Measurements from ENCODE around the gene FBL. TPM values are rescaled to one million over a fixed set of nuclear protein-coding genes. Genes with fewer than 3 reads are reported as not detected.

Gene FBL
- total and polyA plus RNA-seq, 4 donors = 23.3 to 96.2 (median 57.7) TPM

DNA sequence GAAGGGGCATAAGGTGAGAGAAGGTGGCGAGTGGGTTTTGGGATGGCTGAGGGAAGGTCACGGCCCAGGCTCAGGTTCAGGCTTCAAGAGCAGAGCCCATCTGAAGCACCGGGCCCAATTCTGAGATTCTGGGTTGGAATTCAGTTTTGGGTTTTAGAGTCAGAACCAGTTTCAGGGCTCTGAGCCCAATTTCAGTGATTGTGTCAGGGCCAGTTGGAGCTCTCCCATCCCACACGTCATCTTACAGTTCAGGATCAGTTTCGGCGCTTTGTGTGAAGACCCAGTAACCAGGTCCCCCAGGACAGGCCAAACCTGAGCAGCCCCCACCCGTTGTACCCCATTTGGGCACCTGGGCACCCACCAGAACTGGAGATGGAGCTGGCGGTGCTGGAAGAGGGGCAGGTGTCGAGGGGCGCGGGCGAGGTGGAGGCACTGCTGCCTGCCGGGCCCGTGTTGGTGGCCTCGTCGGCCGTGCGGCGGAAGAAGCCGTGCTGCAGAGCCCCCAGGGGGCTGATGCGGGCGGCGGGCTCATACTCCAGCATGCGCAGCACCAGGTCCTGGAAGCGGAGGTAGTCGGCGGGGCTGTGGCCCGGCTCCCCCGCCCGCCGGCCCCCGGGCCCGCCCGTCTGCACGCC lies 19.8 kb downstream of the FBL start (continued):
- no peak for TF ChIP-seq REST (IDR thresholded peaks at IDR 0.05)
- TF ChIP-seq RXRA (IDR thresholded peaks at IDR 0.05) = no peak
- no peak for TF ChIP-seq GABPA (IDR thresholded peaks at IDR 0.05 in 1 of 2, conservative IDR thresholded peaks at IDR 0.05 in 1 of 2)
- no peak for TF ChIP-seq FOXA2 (IDR thresholded peaks at IDR 0.05)
- no peak for TF ChIP-seq EGR1 (IDR thresholded peaks at IDR 0.05; ENCODE audit: low read depth in 2 of 2)
- TF ChIP-seq NR2F2 (IDR thresholded peaks at IDR 0.05) = no peak
- TF ChIP-seq, protein P1, sequence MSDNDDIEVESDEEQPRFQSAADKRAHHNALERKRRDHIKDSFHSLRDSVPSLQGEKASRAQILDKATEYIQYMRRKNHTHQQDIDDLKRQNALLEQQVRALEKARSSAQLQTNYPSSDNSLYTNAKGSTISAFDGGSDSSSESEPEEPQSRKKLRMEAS (IDR thresholded peaks at IDR 0.05) = no peak
- TF ChIP-seq YY1 (IDR thresholded peaks at IDR 0.05) = no peak

DNA sequence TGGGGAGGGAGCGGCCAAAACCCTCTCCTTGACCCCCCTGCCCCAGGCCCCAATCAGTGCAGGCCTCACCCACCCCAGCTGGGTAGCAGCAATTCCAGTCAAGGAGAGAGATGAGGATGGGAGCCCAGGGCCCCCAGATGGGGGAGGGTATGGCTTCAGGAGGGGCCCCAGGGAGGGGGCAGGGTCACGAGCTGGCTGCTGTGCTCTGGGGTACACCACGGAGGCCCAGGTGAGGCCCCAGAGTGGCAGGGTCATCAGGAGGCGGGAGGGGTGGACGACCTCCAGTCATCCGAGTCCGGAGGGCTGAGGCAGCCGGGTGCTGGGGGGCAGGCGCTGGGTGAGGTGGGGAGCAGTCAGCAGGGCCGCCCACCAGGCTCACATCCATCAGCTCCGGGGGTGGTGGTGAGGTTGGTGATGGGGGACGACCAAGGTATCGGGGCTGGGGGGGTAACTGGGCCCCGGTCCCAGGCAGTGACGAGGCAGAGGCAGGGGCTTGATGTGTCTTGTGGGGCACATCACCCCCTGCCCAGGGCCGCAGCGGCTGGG lies 20.6 kb downstream of the FBL start:
- Histone ChIP-seq H3K4me3 (ENCODE audit: low read depth in 1 of 3, low read length in 3 of 3) (no peak overlapping the region), H3K27ac (ENCODE audit: low read depth in 1 of 2, low read length in 2 of 2) (no peak overlapping the region), H3K9ac (ENCODE audit: low read depth in 1 of 2, low read length in 2 of 2) (no peak overlapping the region), H3K36me3 (ENCODE audit: control insufficient read depth in 4 of 4, insufficient read depth in 3 of 4, low read depth in 1 of 4, low read length in 3 of 4) (peaks cover 0 to 36% (median 6%) of the 10 kb centered on the region in 4 donors), H3K9me3 (ENCODE audit: control insufficient read depth in 4 of 4, low read length in 3 of 4) (no peaks in the 10 kb centered on the region), H3K27me3 (ENCODE audit: control insufficient read depth in 4 of 4, insufficient read depth in 4 of 4, low read length in 3 of 4) (no peaks in the 10 kb centered on the region), H3K4me1 (ENCODE audit: control insufficient read depth in 4 of 4, insufficient read depth in 4 of 4, low read length in 3 of 4) (peaks cover 2 to 20% (median 15%) of the 10 kb centered on the region in 4 donors)
- 92% methylated on average over 17 of the region's 17 CpGs for WGBS
- no peak for DNase-seq (ENCODE audit: low spot score)
- TF ChIP-seq EGR1 (IDR thresholded peaks at IDR 0.05; ENCODE audit: low read depth in 2 of 2) (no peak), REST (IDR thresholded peaks at IDR 0.05) (no peak), YY1 (IDR thresholded peaks at IDR 0.05) (no peak), RAD21 (IDR thresholded peaks at IDR 0.05) (no peak), HNF4A (conservative IDR thresholded peaks at IDR 0.05) (no peak), JUND (IDR thresholded peaks at IDR 0.05) (no peak), CTCF (IDR thresholded peaks at IDR 0.05; ENCODE audit: low read depth, low read length, missing input control) (no peak), SP1 (IDR thresholded peaks at IDR 0.05) (no peak)

All from liver (tissue), 9 donors.